ENCODE measurements around the gene CA10.

DNA sequence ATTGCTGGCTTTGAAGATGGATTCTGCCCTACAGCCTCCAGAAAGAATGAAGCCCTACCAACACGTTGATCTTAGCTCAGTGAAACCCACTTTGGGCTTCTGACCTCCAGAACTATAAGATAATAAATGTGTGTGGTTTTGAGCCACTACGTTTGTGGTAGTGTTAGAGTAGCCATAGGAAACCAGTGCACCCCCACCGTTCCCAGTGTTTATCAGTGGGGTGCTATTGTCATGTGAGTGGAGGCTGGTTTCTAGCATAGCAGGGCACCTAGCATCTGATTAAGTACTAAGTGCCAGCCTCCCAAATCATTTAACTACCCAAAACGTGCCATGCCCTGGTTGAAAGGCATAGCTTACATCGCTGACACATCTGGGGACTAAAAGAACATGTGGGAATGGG, 474.3 kb downstream of the CA10 start:
- TF ChIP-seq POLR2A (IDR thresholded peaks at IDR 0.05): no peak
- TF ChIP-seq, protein P1, sequence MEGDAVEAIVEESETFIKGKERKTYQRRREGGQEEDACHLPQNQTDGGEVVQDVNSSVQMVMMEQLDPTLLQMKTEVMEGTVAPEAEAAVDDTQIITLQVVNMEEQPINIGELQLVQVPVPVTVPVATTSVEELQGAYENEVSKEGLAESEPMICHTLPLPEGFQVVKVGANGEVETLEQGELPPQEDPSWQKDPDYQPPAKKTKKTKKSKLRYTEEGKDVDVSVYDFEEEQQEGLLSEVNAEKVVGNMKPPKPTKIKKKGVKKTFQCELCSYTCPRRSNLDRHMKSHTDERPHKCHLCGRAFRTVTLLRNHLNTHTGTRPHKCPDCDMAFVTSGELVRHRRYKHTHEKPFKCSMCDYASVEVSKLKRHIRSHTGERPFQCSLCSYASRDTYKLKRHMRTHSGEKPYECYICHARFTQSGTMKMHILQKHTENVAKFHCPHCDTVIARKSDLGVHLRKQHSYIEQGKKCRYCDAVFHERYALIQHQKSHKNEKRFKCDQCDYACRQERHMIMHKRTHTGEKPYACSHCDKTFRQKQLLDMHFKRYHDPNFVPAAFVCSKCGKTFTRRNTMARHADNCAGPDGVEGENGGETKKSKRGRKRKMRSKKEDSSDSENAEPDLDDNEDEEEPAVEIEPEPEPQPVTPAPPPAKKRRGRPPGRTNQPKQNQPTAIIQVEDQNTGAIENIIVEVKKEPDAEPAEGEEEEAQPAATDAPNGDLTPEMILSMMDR (IDR thresholded peaks at IDR 0.05): no peak
